HepG2 (cell line): ENCODE measurements around the gene ATRIP. TPM values are rescaled to one million over a fixed set of nuclear protein-coding genes. Genes with fewer than 3 reads are reported as not detected.
A peak's percentile ranks its signal among the peaks of the same experiment; 100 is the strongest.

Experiments used
- BORCS8-MEF2B ChIP-seq: sonication (generic); formaldehyde crosslinking; IDR thresholded peaks from 2 replicates; pipeline ENCODE4 v1.8.0; 2022; ENCODE audit warnings: mild to moderate bottlenecking, missing genetic modification reagents
- CBX2 ChIP-seq, 2 experiments: fragments of 200-600 bp in 1 of 2; sonication (generic); formaldehyde crosslinking in 1 of 2; IDR thresholded peaks; 2 replicates each; pipeline versions ENCODE4 v1.7.0 to v1.8.1; 2018 to 2022; ENCODE audit warnings: low read depth in 2 of 2, low read length in 1 of 2, mild to moderate bottlenecking in 1 of 2, missing genetic modification reagents in 1 of 2
- CCAR2 ChIP-seq: fragments of 200-400 bp; formaldehyde crosslinking; optimal IDR thresholded peaks from 2 replicates; pipeline ENCODE3; 2018; ENCODE audit warnings: low read depth, mild to moderate bottlenecking, low read length, moderate library complexity
- CHD2 ChIP-seq: IDR thresholded peaks from 2 replicates; pipeline ENCODE4 v1.6.1; 2011; ENCODE audit warnings: low read depth, low read length, improper control_type of control experiment
- FOXO1 ChIP-seq: sonication (generic); formaldehyde crosslinking; IDR thresholded peaks from 2 replicates; pipeline ENCODE4 v1.4.0; 2020; ENCODE audit warnings: missing genetic modification reagents
- RFX5 ChIP-seq: IDR thresholded peaks from 2 replicates; pipeline ENCODE4 v1.6.1; 2011; ENCODE audit warnings: low read depth, low read length, improper control_type of control experiment
- SAP130 ChIP-seq: IDR thresholded peaks from 2 replicates; pipeline ENCODE4 v1.6.1; 2016; ENCODE audit warnings: low read depth
- TAF1 ChIP-seq: sonication (generic); formaldehyde crosslinking; IDR thresholded peaks from 2 replicates; pipeline ENCODE4 v1.4.0; 2020; ENCODE audit warnings: missing genetic modification reagents
- TARDBP ChIP-seq: sonication (generic); formaldehyde crosslinking; IDR thresholded peaks from 2 replicates; pipeline ENCODE4 v1.8.0; 2022; ENCODE audit warnings: mild to moderate bottlenecking, missing genetic modification reagents
- TCF12 ChIP-seq, 2 experiments: fragments of 450-650 bp in 1 of 2; sonication (generic) in 1 of 2; formaldehyde crosslinking in 1 of 2; IDR thresholded peaks; 2 replicates each; pipeline versions ENCODE4 v1.6.1 to v1.8.0; 2017 to 2022; ENCODE audit warnings: antibody characterized with exemption in 1 of 2, mild to moderate bottlenecking in 1 of 2, missing genetic modification reagents in 1 of 2, moderate library complexity in 1 of 2
- YEATS2 ChIP-seq: sonication (generic); formaldehyde crosslinking; IDR thresholded peaks from 2 replicates; pipeline ENCODE4 v1.4.0; 2020; ENCODE audit warnings: missing genetic modification reagents, borderline replicate concordance
- ZFP36 ChIP-seq: fragments of 150-350 bp; IDR thresholded peaks from 2 replicates; pipeline ENCODE4 v1.6.1; 2018; ENCODE audit warnings: borderline replicate concordance, low read length, low read depth; ENCODE audit not compliant: partially characterized antibody
- ZNF180 ChIP-seq: sonication (generic); formaldehyde crosslinking; IDR thresholded peaks from 2 replicates; pipeline ENCODE4 v1.4.0; 2020; ENCODE audit warnings: low read depth, missing genetic modification reagents, borderline replicate concordance
- ZNF816 ChIP-seq: sonication (generic); formaldehyde crosslinking; IDR thresholded peaks from 2 replicates; pipeline ENCODE4 v1.8.0; 2022; ENCODE audit warnings: missing genetic modification reagents, mild to moderate bottlenecking, borderline replicate concordance
- ZSCAN31 ChIP-seq: sonication (generic); formaldehyde crosslinking; IDR thresholded peaks from 2 replicates; pipeline ENCODE4 v1.5.0; 2020; ENCODE audit warnings: low read depth, mild to moderate bottlenecking, missing genetic modification reagents
- polyA plus RNA-seq, 8 experiments: library from polyadenylated mRNA; depleted of rRNA in 3 of 8; stranded (reverse) in 7 of 8; unstranded in 1 of 8; fragments of >200 nt; fragmentation: Illumina TruSeq in 4 of 8; extraction: Trizol in 4 of 8; gene quantifications; 2 replicates each; pipeline versions ENCODE4 v1.2.1 to v1.2.3, GENCODE V29; 2011 to 2016; ENCODE audit warnings: low read depth in 4 of 8, missing spikeins in 1 of 8, mixed read lengths in 1 of 8; ENCODE audit not compliant: insufficient read depth in 1 of 8
- total RNA-seq, 5 experiments: library from RNA; depleted of rRNA; stranded (reverse); fragments of >200 nt; fragmentation: Illumina TruSeq; extraction: Trizol; gene quantifications; 2 replicates each; pipeline ENCODE4 v1.2.3, GENCODE V29; 2016; ENCODE audit warnings: low read depth in 1 of 5
- TF ChIP-seq, protein P1 (sequence below): sonication (generic); formaldehyde crosslinking; IDR thresholded peaks from 2 replicates; pipeline ENCODE4 v1.4.0; 2020; ENCODE audit warnings: mild to moderate bottlenecking, missing genetic modification reagents, borderline replicate concordance
- TF ChIP-seq, protein P2 (sequence below): IDR thresholded peaks from 2 replicates; pipeline ENCODE4 v1.6.1; 2016; ENCODE audit warnings: low read depth, control low read depth
- TF ChIP-seq, protein P3 (sequence below): sonication (generic); formaldehyde crosslinking; IDR thresholded peaks from 2 replicates; pipeline ENCODE4 v1.4.0; 2020; ENCODE audit warnings: mild to moderate bottlenecking, missing genetic modification reagents
- TF ChIP-seq, protein P4 (sequence below): IDR thresholded peaks from 2 replicates; pipeline ENCODE4 v1.6.1; 2016

The ATRIP gene
- total and polyA plus RNA-seq, 2 of the 13 experiments (the other 11 are each of a cell fraction or from before 2014, with no cell fraction given), result 5.1 to 12.5 TPM

DNA sequence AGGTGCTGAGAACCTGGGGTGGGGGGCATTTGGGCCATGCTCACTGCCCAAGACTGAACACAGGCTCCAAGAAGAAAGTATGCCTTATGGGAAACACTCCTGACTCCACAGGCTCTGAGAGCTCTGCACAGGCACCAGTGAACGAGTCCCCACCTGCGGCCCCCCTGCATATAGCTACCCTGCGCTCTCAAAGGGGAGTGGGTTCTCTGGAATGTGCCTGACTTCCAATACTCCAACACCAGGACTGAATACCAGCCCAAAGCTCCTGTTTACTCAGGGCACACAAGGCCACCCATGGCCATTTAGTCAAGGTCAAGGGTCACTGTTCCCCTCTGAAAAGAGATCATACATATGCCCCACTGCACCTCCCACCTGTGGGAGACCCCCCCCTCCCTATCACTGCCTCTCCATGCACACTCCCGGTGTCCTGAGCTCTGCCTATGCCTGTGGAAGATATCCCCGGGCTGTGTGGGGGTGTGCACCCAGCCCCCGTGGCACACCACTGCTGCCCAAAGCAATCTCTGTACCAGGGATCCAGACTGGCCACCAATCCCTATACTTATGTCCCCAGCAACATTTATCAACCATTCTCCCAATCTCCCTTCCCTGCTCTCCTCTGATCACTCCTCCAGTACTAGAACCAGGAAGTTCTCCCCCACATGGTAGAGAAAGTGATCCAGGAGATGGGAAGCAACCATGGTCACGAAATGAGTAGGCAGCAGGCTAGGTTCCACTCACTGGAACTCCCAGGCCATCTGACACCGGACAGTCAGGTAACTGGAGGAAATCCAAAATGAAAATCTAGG lies 15.1 kb upstream of the ATRIP start (continued):
- TF ChIP-seq, protein P1, sequence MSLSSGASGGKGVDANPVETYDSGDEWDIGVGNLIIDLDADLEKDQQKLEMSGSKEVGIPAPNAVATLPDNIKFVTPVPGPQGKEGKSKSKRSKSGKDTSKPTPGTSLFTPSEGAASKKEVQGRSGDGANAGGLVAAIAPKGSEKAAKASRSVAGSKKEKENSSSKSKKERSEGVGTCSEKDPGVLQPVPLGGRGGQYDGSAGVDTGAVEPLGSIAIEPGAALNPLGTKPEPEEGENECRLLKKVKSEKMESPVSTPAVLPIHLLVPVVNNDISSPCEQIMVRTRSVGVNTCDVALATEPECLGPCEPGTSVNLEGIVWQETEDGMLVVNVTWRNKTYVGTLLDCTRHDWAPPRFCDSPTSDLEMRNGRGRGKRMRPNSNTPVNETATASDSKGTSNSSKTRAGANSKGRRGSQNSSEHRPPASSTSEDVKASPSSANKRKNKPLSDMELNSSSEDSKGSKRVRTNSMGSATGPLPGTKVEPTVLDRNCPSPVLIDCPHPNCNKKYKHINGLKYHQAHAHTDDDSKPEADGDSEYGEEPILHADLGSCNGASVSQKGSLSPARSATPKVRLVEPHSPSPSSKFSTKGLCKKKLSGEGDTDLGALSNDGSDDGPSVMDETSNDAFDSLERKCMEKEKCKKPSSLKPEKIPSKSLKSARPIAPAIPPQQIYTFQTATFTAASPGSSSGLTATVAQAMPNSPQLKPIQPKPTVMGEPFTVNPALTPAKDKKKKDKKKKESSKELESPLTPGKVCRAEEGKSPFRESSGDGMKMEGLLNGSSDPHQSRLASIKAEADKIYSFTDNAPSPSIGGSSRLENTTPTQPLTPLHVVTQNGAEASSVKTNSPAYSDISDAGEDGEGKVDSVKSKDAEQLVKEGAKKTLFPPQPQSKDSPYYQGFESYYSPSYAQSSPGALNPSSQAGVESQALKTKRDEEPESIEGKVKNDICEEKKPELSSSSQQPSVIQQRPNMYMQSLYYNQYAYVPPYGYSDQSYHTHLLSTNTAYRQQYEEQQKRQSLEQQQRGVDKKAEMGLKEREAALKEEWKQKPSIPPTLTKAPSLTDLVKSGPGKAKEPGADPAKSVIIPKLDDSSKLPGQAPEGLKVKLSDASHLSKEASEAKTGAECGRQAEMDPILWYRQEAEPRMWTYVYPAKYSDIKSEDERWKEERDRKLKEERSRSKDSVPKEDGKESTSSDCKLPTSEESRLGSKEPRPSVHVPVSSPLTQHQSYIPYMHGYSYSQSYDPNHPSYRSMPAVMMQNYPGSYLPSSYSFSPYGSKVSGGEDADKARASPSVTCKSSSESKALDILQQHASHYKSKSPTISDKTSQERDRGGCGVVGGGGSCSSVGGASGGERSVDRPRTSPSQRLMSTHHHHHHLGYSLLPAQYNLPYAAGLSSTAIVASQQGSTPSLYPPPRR (CRISPR knock-in tag), result peak; percentile 97
- TF ChIP-seq SAP130 (CRISPR knock-in tag) (peak; percentile 93), CHD2 (no peak), ZNF816 (CRISPR knock-in tag) (peak; percentile 51; the same call in 1 of the 2 replicates), YEATS2 (CRISPR knock-in tag) (no peak), ZSCAN31 (CRISPR knock-in tag) (no peak), BORCS8-MEF2B (CRISPR knock-in tag) (no peak; the same call in 1 of the 2 replicates), RFX5 (no peak), TCF12 (IDR thresholded peaks at IDR 0.05) (no peak), TCF12 (CRISPR knock-in tag; IDR thresholded peaks at IDR 0.05) (no peak), FOXO1 (CRISPR knock-in tag) (peak; percentile 86), ZNF180 (CRISPR knock-in tag) (no peak), ZFP36 (no peak), TARDBP (peak; percentile 91), TAF1 (CRISPR knock-in tag) (peak; percentile 22; the same call in 1 of the 2 replicates), CBX2 (IDR thresholded peaks at IDR 0.05; ENCODE audit: low read depth, low read length) (no peak), CBX2 (CRISPR knock-in tag; IDR thresholded peaks at IDR 0.05; ENCODE audit: low read depth) (no peak), CCAR2 (no peak)
- TF ChIP-seq, protein P2, sequence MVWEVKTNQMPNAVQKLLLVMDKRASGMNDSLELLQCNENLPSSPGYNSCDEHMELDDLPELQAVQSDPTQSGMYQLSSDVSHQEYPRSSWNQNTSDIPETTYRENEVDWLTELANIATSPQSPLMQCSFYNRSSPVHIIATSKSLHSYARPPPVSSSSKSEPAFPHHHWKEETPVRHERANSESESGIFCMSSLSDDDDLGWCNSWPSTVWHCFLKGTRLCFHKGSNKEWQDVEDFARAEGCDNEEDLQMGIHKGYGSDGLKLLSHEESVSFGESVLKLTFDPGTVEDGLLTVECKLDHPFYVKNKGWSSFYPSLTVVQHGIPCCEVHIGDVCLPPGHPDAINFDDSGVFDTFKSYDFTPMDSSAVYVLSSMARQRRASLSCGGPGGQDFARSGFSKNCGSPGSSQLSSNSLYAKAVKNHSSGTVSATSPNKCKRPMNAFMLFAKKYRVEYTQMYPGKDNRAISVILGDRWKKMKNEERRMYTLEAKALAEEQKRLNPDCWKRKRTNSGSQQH, result no peak; the same call in 1 of the 2 replicates
- TF ChIP-seq, protein P3, sequence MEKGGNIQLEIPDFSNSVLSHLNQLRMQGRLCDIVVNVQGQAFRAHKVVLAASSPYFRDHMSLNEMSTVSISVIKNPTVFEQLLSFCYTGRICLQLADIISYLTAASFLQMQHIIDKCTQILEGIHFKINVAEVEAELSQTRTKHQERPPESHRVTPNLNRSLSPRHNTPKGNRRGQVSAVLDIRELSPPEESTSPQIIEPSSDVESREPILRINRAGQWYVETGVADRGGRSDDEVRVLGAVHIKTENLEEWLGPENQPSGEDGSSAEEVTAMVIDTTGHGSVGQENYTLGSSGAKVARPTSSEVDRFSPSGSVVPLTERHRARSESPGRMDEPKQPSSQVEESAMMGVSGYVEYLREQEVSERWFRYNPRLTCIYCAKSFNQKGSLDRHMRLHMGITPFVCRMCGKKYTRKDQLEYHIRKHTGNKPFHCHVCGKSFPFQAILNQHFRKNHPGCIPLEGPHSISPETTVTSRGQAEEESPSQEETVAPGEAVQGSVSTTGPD (CRISPR knock-in tag), result no peak; the same call in 1 of the 2 replicates
- TF ChIP-seq, protein P4, sequence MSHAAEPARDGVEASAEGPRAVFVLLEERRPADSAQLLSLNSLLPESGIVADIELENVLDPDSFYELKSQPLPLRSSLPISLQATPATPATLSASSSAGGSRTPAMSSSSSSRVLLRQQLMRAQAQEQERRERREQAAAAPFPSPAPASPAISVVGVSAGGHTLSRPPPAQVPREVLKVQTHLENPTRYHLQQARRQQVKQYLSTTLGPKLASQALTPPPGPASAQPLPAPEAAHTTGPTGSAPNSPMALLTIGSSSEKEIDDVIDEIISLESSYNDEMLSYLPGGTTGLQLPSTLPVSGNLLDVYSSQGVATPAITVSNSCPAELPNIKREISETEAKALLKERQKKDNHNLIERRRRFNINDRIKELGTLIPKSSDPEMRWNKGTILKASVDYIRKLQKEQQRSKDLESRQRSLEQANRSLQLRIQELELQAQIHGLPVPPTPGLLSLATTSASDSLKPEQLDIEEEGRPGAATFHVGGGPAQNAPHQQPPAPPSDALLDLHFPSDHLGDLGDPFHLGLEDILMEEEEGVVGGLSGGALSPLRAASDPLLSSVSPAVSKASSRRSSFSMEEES (CRISPR knock-in tag), result peak; percentile 64
